MM.1S (cell line): ENCODE data around the gene PIGR.

Experiments
- CTCF ChIP-seq: fragments of 300-600 bp; sonication (generic); IDR thresholded peaks from 2 replicates; pipeline ENCODE4 v1.5.1; 2016; ENCODE audit warnings: antibody characterized with exemption, low read length, mixed read lengths
- EZH2 ChIP-seq: fragments of 300-600 bp; sonication (generic); optimal IDR thresholded peaks from 2 replicates; pipeline ENCODE3; 2017; ENCODE audit warnings: low read depth, mild to moderate bottlenecking, antibody characterized with exemption, low read length, mixed read lengths
- EZH2phosphoT487 ChIP-seq: fragments of 300-600 bp; sonication (generic); IDR thresholded peaks from 2 replicates; pipeline ENCODE4 v1.6.1; 2018; ENCODE audit warnings: antibody characterized with exemption, low read length

- no peak for TF ChIP-seq CTCF
- TF ChIP-seq EZH2, result no peak
- TF ChIP-seq EZH2phosphoT487, result no peak
Measured at GRCh38 chr1:206974140-206974539, 27.9 kb upstream of the PIGR start.
